GM18861 (cell line): ENCODE data around the gene SSH2.

Experiments
- ATAC-seq: cut with Tn5 transposase; IDR thresholded peaks from one replicate; pipeline ENCODE4 v1.9.1; 2021; ENCODE audit not compliant: unreplicated experiment

The SSH2 gene

DNA sequence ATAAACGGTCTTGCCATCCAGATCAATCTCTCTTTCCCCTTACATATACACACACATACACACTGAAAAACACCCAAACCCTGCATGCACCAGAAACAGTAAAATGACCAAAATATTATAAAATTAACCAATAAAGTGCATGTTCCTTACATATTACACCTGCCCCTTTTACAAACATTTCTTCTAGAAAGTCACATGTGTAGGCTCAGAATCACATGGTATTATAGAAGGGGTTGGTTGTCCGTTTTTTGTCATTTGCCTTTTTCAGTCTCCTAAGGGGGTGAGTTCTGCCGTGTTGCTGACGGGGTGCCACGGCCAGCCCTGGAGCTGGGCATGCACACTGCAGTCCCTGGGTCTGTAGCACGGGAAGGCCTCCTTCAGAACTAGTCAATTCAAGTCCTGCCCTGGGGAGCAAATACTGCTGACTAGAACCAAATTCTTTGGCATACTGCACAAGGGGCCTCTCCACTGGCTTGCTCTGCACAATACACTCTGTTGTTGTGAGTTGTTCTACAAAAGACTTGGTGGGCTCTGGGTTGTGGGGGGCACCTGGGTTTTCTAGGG lies 299.3 kb downstream of the SSH2 start:
- ATAC-seq, result no peak

DNA sequence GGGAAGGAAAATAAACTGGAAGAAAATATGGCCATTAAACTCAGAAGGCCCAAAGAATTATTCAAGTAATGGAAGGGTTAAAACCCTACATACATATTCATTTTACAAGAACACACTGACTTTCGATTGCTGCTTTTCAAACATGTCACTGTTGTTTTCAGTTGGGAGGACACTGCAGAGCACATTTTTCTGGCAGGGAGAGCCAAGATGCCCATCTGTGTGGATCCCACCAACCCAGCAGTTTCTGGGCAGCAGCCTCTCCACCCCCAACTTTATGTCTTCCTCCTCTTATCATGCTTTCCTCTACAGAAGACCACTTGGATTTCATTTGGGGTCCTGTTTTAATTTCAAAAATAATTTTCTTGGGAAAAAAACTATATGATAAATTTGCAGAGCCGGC lies 300.2 kb downstream of the SSH2 start:
- no peak for ATAC-seq

DNA sequence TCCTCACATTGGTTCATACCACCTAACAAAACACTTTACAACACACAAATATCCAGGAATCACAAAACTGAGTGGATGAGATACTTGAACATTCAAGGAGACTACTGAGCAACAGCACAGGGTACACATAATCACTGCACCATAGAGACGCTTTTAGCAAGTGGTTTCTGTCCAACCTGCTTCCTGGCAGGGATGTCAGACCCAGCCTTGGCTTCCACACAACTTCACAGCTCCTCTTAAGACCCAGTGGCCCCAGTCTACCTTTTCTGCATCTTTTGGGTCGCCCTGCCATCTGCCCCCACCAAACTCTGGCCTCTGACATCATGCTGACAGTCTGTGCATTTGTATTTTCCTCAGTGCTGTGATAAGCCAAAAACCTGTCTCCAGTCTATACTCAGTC lies 301.4 kb downstream of the SSH2 start:
- no peak for ATAC-seq

- ATAC-seq, result no peak
Observed at GRCh38 chr17:29627951-29628350, 302.1 kb downstream of the SSH2 start.

GRCh38 chr17:29625037-29625750 lies 304.8 kb downstream of the SSH2 start:
- no peak for ATAC-seq

GRCh38 chr17:29624586-29624985 lies 305.4 kb downstream of the SSH2 start:
- no peak for ATAC-seq

DNA sequence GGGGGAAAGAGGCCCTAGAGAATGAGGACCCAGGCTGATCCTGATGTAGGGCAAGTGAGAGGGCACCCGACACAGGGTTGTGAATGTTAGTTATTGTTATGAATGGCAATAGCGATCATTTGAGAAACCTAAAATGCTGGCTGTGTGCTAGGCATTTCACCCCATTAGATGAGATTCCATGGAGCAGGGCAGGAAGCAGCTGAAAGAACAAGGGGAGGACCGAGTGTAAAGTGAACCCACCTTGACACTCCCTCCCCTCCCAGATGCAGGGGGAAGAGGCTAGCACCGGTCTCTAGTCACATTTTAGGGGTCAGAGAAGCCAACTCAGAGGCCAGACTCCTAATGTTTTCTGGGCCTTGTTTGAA lies 306.8 kb downstream of the SSH2 start:
- ATAC-seq, result no peak

- ATAC-seq, result no peak
Observed at GRCh38 chr17:29622337-29623282, 307.4 kb downstream of the SSH2 start, which contains the start of gene CORO6. Gene CORO6, minus strand, starts transcription at chr17:29622912. Its CDS starts 1,491 bp downstream, at chr17:29621421.

- no peak for ATAC-seq
Observed at GRCh38 chr17:29621751-29622194, 308.3 kb downstream of the SSH2 start.

GRCh38 chr17:29620779-29621500 lies 309.1 kb downstream of the SSH2 start:
- ATAC-seq, result no peak

DNA sequence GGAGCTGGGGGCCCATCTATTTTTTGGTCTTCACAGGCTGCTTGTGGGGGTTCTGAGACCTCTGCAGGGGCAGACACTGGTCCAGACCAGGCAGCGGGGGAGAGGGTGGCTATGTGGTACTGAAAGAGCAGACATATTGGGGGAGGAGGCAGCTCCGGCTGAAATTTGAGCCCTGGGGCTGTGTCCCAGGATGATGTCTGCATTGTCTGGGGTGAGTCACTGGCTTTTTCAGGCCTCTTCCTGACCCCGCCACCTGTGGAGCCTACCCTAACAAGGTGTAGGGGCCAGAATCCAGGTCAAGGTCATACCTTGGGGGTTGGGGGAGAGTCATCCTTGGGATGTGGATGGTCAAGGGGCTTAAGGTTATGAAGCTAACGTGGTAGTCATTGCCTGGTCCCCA lies 309.8 kb downstream of the SSH2 start:
- ATAC-seq, result no peak

GRCh38 chr17:29619251-29619650 lies 310.8 kb downstream of the SSH2 start:
- ATAC-seq, result no peak

DNA sequence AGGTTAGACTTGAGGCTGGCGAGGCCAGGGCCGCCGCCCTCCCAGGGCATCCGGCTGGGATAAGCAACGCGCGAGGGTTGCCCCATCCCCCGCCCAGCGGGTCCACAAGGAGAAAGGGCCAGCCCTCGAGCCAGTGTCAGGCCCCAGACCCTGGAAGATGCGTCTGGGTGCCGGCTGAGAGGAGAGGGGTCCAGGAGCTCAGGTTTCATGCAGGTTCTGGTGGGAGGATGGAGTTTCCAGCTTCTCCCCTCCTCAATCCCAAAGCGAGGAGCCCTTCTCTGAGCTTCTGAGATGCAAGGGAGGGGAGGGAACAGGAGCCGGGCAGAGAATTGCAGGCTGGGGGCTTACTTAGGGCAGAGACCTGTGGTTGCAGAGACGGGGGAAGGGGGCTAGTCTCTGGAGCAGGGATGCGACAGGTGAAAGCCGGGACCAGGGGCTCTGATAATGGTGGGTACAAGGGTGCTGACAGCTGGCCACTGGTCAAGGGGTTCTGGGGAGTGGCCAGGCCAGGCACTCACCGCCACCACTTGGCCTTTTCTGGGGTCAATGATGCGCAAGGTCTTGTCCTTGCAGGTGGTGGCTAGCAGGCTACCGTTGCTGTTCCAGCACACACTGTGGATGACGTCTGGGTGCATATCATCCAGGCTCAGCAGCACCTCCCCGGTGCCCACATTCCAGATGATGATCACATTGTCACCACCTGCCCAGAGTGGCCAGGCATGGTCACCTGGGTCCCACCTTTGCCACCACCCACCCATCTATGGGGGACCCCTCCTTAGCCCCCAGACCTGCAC lies 311.6 kb downstream of the SSH2 start:
- no peak for ATAC-seq

DNA sequence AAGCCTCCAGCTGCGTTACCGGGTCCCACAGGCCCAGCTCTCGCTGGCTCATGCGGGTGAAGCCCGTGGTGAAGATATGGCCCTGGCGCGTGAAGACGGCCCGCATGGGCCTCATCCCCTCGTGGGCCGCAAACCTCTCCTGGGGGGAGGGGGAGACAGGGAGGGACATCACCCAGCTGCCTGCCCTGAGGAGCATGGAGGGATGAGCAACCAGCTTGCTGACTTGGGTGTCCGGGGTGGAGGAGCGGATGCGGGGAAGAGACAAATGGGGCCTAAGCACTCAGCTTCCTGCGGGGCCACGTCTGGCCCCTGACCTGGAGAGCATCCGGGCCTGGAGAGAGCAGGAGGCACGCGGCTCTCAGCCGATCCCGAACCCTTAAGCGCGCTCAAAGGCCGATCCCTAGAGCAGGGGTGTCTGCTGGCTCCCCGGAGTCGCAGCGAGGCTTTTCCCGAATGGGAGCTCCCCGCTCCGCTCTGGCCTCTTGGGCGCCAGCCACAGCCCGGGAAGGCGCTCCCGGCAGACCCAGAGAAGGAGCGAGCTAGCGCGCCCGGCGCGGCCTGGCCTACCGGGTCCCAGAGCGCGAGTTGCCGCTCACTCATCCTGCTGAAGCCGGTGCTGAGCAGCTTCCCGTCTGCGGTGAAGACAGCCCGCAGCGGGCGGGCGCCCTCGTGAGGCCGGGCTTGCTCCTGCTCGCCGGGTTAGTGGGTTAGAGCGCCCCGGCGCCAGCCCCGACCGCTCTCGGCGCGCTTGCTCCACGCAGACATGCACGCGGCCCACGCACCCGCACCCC lies 312.4 kb downstream of the SSH2 start:
- ATAC-seq, result no peak

- ATAC-seq, result peak; percentile 42
Observed at GRCh38 chr17:29617125-29617480, 312.9 kb downstream of the SSH2 start.

- ATAC-seq, result no peak
Observed at GRCh38 chr17:29616300-29617048, 313.6 kb downstream of the SSH2 start.

- peak; percentile 36 for ATAC-seq
Observed at GRCh38 chr17:29615492-29616299, 314.3 kb downstream of the SSH2 start.

GRCh38 chr17:29615048-29615385 lies 315.0 kb downstream of the SSH2 start:
- ATAC-seq, result no peak
